NCI-H69 (cell line): Measurements from ENCODE around the gene MVK.

Source experiments
- DNase-seq: peaks from one replicate; lab custom pipeline; 2025; lab: John Stamatoyannopoulos, UW

MVK gene

GRCh38 chr12:109608793-109609192, 35.2 kb downstream of the MVK start:
- no peak for DNase-seq

GRCh38 chr12:109609342-109609741, 35.7 kb downstream of the MVK start:
- peak; percentile 67 for DNase-seq

- no peak for DNase-seq
Measured at GRCh38 chr12:109610523-109610922, 36.9 kb downstream of the MVK start.

- no peak for DNase-seq
Measured at GRCh38 chr12:109611223-109611622, 37.6 kb downstream of the MVK start.

GRCh38 chr12:109612003-109612402, 38.4 kb downstream of the MVK start:
- no peak for DNase-seq

GRCh38 chr12:109612975-109613502, 39.4 kb downstream of the MVK start:
- DNase-seq = peak; percentile 73

GRCh38 chr12:109613649-109614455, 40.3 kb downstream of the MVK start:
- peak; percentile 71 for DNase-seq

- no peak for DNase-seq
Measured at GRCh38 chr12:109615556-109616229, 42.1 kb downstream of the MVK start.

GRCh38 chr12:109617491-109617890, 43.9 kb downstream of the MVK start:
- DNase-seq = no peak

- DNase-seq = no peak
Measured at GRCh38 chr12:109618082-109618481, 44.5 kb downstream of the MVK start.

GRCh38 chr12:109619002-109619604, 45.5 kb downstream of the MVK start:
- DNase-seq = no peak

- DNase-seq = peak; percentile 66
Measured at GRCh38 chr12:109621211-109621694, 47.7 kb downstream of the MVK start.

GRCh38 chr12:109621901-109622364, 48.3 kb downstream of the MVK start:
- peak; percentile 99 for DNase-seq

GRCh38 chr12:109624467-109624866, 50.9 kb downstream of the MVK start:
- peak; percentile 82 for DNase-seq

- peak; percentile 34 for DNase-seq
Measured at GRCh38 chr12:109625131-109625559, 51.6 kb downstream of the MVK start.

- no peak for DNase-seq
Measured at GRCh38 chr12:109625749-109626377, 52.3 kb downstream of the MVK start.

- peak; percentile 43 for DNase-seq
Measured at GRCh38 chr12:109626378-109627115, 53.0 kb downstream of the MVK start.

- peak; percentile 43 for DNase-seq
Measured at GRCh38 chr12:109627633-109628032, 54.0 kb downstream of the MVK start.

GRCh38 chr12:109630107-109630506, 56.5 kb downstream of the MVK start:
- no peak for DNase-seq

GRCh38 chr12:109630815-109631214, 57.2 kb downstream of the MVK start:
- DNase-seq = peak; percentile 80

GRCh38 chr12:109631302-109631701, 57.7 kb downstream of the MVK start:
- DNase-seq = peak; percentile 46
